ENCODE data around the gene SYNE1.

Gene SYNE1

GRCh38 chr6:152135755-152136448 is 501.3 kb downstream of the SYNE1 start:
- no peak for DNase-seq (ENCODE audit: low read depth)

- no peak for DNase-seq (ENCODE audit: low read depth)
Observed at GRCh38 chr6:152130441-152130840, 506.7 kb downstream of the SYNE1 start.

- DNase-seq (ENCODE audit: low read depth): no peak
Observed at GRCh38 chr6:152129691-152130151, 507.4 kb downstream of the SYNE1 start.

- DNase-seq (ENCODE audit: low read depth): no peak
Observed at GRCh38 chr6:152127432-152128165, 509.6 kb downstream of the SYNE1 start.

DNA sequence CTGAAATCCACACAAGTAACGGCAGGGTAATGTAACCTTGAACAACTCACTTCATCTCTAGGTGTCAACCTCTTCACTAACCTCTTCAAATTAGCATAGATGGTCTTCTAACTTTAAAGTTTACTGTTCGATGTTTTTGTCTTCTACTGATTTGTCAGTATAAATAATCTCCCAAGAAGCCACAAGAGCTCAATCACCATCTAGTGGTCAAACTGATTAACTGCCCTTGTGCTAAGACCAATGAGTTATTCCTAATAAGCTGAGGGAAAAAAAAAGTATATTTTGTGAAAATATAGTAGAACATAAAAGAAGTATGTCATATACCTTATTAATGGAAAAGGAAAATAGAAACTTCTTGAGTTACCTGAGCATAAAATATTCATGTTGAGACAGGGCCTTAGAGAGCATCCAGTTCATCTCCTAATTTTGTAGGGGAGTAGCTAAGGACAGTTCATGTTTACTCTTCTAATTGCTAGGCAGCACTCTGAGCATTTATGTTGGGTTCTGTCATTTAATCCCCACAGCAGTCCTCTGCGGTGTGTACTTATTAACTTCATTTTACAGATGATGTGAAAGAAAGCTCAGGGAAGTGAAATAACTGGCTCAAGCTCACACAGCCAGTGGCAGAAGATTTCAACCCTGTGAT is 512.6 kb downstream of the SYNE1 start:
- no peak for DNase-seq (ENCODE audit: low read depth)

DNA sequence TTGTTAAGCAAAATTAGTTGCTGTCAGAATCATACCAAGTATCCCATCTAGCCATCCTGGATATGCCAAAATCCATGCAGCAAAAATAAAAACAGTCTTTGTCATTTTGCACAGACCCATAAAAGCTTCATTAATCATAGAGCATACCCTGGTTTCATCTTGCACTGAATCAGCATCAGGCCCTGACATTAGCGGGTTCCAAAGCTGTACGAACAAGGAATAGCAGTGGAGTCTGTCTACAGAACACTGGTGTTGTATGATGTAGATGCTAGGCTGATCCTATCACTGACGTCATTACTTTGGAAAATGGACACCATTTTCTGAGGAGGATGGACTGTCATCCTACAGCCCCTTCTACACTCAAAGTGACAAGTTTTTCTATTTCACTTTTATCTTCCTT is 514.1 kb downstream of the SYNE1 start:
- no peak for DNase-seq (ENCODE audit: low read depth)

DNA sequence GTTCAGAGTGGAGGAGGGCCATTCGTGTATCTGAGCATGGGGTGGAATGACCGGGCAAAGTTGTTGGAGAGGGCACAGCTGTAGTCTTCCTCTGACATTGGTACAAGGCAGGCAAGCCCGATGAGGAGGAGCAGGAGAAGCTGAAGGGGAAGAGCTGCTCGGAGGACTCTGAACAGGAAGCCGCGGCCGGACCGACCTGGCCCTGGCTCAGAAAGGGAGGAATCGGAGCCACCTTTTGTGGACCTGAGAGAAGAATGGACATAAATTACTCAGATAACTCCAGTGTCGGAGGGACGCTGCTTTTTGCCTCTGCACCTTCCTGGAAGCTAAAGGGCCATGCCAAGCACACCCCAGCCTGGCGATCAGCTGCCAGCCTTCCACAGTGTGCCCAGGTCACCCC is 514.7 kb downstream of the SYNE1 start:
- no peak for DNase-seq (ENCODE audit: low read depth)

DNA sequence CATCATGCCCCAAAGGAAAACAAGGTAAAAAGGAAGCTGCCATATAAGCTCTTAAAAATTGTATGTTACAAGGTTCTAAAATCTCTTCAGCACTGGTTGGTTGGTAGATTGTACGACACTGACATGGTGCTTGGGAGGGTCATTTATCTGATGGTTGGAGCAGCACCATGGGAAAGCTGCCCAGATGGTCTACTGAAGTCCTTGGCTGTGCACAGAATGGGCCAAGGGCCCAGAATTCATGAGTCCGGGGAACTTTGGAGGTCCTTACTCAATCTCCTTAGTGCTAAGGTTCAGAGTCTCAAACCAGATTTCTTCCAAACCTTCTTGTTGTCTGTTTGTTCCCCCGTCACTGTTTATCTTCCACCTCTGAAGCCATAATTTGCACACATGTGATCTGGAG is 515.3 kb downstream of the SYNE1 start:
- DNase-seq (ENCODE audit: low read depth): no peak

GRCh38 chr6:152119831-152120230 is 517.3 kb downstream of the SYNE1 start:
- no peak for DNase-seq (ENCODE audit: low read depth)

DNA sequence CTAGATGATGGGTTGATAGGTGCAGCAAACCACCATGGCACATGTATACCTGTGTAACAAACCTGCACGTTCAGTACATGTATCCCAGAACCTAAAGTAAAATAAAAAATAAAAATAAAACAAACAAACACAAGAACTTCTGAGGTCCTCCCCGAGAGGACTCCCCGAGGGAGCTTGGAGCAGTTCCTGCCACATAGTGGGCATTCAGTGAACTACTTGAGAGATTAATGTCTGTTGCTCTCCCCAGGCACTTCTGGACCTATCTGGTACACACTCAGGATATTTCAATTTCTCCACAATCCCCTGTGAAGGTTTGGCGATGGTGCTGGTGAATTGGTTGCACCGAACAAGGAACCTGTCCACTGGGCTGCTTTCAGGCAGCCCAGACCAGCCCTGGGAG is 518.5 kb downstream of the SYNE1 start:
- no peak for DNase-seq (ENCODE audit: low read depth)

DNA sequence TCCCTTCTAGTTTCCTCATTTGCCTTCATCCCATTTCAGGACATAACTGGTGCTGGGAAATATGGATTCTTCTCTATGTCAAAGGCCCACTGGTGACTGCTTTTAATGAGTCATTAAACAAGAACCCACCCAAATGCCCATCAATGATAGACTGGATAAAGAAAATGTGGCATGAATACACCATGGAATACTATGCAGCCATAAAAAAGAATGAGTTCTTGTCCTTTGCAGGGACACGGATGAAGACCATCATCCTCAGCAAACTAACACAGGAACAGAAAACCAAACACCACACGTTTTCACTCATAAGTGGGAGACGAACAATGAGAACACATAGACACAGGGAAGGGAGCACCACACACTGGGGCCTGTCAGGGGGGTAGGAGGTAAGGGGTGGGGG is 518.9 kb downstream of the SYNE1 start:
- DNase-seq (ENCODE audit: low read depth): no peak

GRCh38 chr6:152117156-152118133 is 519.7 kb downstream of the SYNE1 start:
- DNase-seq (ENCODE audit: low read depth): no peak

DNA sequence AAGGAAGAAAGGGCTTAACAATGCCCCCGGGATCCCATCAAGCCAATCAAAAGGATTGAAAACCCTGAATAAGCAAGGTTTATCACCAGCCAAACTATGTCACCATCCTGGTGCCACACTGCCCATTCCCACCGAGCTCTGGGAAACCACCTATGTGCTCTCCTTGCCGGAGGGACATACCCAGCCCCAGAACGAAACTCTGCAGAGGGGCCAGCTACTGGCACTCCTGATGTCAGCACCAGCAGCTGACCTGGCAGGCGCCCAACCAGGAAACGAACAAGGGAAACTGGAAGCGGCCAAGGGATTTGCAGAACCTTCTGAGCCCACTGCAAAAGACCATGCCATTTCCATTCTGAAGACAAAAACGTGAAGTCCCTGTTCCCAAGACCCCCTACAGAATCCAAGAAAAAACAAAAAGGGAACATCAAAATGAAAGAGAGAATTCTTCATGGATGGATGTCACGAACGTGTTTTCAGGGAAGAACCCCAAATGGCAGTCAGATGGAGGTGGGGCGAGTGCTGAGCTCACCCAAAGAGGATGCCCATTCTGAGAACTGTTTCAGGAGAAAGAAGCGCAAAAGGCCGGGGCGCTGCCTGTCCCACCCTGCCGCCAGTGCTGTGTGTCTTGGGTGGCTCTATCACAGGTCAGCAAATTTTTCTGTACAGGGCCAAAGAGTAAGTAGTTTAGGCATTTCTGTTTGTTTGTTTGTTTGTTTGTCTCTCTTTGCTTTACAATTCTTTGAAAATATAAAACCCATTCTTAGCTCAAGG is 524.5 kb downstream of the SYNE1 start:
- no peak for DNase-seq (ENCODE audit: low read depth)

DNA sequence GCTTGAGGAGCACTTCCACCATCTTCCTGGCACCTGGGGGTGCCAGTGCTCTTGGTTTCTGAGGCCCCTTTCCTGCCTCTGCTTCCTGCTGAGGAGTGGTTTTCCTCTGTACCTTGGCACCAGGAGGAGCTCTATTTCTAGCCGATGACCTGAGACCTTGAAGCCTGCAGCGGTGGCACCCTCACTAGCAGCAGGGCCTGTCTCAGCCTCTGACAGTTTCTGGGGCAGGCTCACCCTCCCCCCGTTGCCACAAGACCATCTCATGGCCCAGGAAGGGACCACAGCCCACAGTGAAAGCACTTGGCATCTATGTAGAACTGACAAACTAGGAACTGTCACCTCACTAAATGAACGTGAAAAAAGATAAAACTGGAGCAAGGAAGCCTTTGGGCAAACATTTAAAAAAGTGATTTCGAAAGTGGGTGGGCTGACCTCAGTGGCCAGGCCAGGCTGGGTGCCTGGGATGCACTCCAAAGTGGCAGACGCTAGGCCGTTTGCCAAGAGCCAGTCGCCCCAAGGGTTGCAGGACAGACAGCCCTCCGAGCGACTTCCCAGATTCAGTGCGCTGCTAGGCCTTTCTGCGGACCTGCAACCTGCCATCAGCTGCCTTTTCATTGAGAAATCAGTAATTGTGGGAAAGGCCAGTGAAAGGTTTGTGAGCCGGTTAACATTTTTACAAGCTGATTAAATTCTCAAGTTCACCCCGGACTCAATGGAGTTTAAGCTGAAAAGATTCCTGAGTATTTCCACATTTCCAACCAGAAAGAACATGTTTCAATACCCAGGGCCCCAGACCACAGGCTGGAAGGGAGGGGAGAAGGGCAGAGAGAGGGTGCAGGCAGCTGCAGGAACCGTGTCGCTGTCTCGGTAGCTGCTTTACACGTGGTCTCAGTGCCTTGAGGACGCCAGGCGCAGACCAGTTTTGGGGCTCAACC is 526.0 kb downstream of the SYNE1 start:
- DNase-seq (ENCODE audit: low read depth): no peak

GRCh38 chr6:152107973-152108372 is 529.2 kb downstream of the SYNE1 start:
- no peak for DNase-seq (ENCODE audit: low read depth)

DNA sequence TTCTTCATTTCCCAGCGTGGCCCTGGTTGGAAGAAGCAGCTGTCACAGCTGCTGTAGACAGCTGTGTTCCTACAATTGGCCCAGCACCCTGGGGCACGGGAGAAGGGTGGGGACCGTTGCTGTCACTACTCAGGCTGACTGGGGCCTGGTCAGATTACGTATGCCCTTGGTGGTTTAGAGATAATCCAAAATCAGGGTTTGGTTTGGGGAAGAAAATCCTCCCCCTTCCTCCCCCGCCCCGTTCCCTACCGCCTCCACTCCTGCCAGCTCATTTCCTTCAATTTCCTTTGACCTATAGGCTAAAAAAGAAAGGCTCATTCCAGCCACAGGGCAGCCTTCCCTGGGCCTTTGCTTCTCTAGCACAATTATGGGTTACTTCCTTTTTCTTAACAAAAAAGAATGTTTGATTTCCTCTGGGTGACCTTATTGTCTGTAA is 537.0 kb downstream of the SYNE1 start:
- no peak for DNase-seq (ENCODE audit: low read depth)

DNA sequence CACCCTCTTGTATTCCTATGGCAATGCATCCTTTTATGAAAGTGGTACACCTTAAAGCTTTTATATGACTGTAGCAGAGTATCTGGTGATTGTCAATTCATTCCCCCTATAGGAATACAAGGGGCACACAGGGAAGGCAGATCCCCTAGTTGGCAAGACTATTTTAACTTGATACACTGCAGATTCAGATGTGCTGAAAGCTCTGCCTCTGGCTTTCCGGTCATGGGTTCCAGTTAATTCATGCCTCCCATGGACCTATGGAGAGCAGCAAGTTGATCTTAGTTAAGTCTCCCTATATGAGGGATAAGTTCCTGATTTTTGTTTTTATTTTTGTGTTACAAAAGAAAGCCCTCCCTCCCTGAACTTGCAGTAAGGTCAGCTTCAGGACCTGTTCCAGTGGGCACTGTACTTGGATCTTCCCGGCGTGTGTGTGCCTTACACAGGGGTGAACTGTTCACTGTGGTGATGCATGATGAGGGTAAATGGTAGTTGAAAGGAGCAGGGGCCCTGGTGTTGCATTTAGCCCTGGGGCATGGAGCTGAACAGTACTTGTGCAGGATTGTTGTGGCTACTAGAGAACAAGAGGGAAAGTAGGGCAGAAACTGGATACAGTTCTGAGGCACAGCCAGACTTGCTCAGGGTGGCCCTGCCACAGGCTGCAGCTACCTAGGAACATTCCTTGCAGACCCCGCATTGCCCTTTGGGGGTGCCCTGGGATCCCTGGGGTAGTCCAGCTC is 537.5 kb downstream of the SYNE1 start:
- no peak for DNase-seq (ENCODE audit: low read depth)

- no peak for DNase-seq (ENCODE audit: low read depth)
Observed at GRCh38 chr6:152098683-152099082, 538.5 kb downstream of the SYNE1 start.

DNA sequence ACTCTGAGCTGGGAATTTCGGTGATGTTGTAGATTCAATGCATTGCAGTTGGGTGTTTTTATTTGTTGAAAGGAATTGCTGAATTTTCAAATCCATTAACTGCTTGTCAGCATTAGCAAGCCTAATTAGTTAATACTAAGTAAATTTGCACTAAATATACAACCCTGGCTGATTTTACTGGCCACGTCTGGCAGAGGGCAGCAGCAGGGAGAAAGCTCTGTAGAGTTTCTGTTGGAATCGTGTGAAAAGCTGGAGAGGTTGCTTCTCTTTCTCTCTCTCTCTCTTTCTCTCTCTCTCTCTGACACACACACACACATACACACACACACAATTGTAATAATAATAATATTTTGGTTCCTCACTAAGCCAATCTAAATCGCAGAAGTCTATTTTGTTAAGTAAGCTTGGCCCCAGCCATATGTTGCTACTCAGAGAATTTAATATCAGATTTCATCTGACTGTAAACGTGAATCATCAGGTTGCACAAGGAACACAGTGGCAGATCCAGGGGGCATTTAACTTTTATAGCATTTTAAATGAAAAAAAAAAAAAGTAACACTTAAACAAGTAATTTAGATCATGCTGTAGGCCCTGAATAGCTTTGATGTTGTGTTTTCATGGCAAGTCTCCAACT is 540.2 kb downstream of the SYNE1 start:
- no peak for DNase-seq (ENCODE audit: low read depth)

Data from stimulated activated CD8-positive, alpha-beta memory T cell treated with anti-CD3 and anti-CD28 coated beads, Interleukin-12 subunit alpha, Interleukin-12 subunit beta, amount 100 ng/mL, for 4 hours (primary cell).